ENCODE data around the gene SPEF1.

GRCh38 chr20:3749087-3749688 is 32.1 kb downstream of the SPEF1 start:
- no peak for TF ChIP-seq POLR2AphosphoS5 (IDR thresholded peaks at IDR 0.05; ENCODE audit: low read depth, low read length)
- TF ChIP-seq ETS1 (CRISPR knock-in tag; IDR thresholded peaks at IDR 0.05): no peak
- no peak for TF ChIP-seq HINFP (CRISPR knock-in tag; IDR thresholded peaks at IDR 0.05; ENCODE audit: low read depth)
- no peak for TF ChIP-seq ZNF432 (CRISPR knock-in tag; IDR thresholded peaks at IDR 0.05; ENCODE audit: borderline replicate concordance)
- no peak for TF ChIP-seq ZNF569 (CRISPR knock-in tag; IDR thresholded peaks at IDR 0.05; ENCODE audit: borderline replicate concordance)
- no peak for TF ChIP-seq ARNT2 (CRISPR knock-in tag; IDR thresholded peaks at IDR 0.05; ENCODE audit: low read depth)
- no peak for TF ChIP-seq YY1 (IDR thresholded peaks at IDR 0.05; ENCODE audit: insufficient read depth, insufficient replicate concordance, low read depth, low read length)
- TF ChIP-seq ZNF121 (CRISPR knock-in tag; IDR thresholded peaks at IDR 0.05): no peak
- no peak for TF ChIP-seq CREB1 (IDR thresholded peaks at IDR 0.05)
- no peak for TF ChIP-seq CREB1 (CRISPR knock-in tag; IDR thresholded peaks at IDR 0.05)
- no peak for TF ChIP-seq CTCF (CRISPR knock-in tag; IDR thresholded peaks at IDR 0.05)
- no peak for TF ChIP-seq HIVEP1 (CRISPR knock-in tag; IDR thresholded peaks at IDR 0.05)
- no peak for TF ChIP-seq ZC3H4 (CRISPR knock-in tag; IDR thresholded peaks at IDR 0.05; ENCODE audit: borderline replicate concordance)
